ENCODE measurements around the gene FABP6.
"Not testable (repeated sequence)": the region's sequence is repeated elsewhere in the genome, so short reads cannot be mapped to it uniquely, and the experiment has no call there.

The FABP6 gene

DNA sequence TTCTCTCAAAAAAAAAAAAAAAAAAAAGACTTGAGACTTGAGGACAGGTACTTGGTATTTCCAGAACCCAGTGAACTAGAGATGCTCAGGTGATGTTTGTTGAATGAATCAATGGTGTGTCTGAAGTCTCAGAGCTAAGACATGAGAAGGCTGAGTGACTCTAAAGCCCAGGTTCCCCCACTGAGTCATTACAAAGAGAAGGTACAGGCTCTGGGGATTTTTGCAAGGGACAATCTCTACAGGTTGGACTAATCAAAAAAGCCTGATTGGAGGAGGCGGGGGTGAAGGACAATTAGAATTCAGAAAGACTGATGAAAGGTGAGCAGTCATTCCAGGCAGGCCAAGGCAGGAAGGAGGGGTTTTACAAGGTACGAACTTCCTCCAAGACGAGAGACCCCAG lies 8.2 kb upstream of the FABP6 start:
- no peak for DNase-seq (ENCODE audit: low read depth in 2 of 2)

GRCh38 chr5:160227012-160227411 lies 2.3 kb upstream of the FABP6 start:
- no peak for DNase-seq (ENCODE audit: low read depth in 2 of 2)

- no peak for DNase-seq (ENCODE audit: low read depth in 2 of 2)
Observed at GRCh38 chr5:160230686-160231527, 1.6 kb downstream of the FABP6 start.

DNA sequence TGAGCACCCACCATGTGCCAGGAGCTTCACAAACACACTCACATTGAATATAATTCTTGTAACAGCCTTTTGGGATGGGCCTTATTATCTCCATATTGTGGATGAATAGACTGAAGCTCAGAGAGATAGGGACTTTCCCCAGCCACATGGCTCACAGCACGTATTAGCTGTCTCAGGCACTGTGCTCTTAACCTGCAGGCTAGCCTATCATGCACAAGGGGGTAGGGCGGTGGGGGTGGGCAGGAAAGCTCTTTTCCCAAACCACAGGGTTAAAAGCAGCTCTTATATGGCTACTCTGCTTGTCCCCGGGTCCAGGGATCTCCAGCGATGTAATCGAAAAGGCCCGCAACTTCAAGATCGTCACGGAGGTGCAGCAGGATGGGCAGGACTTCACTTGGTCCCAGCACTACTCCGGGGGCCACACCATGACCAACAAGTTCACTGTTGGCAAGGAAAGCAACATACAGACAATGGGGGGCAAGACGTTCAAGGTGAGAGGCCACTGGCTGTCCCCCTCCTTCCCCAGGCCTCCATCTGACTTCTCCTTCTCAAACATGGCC lies 2.6 kb downstream of the FABP6 start:
- no peak for DNase-seq (ENCODE audit: low read depth in 2 of 2)

GRCh38 chr5:160233215-160233614 lies 3.9 kb downstream of the FABP6 start:
- no peak for DNase-seq (ENCODE audit: low read depth in 2 of 2)

- no peak for DNase-seq (ENCODE audit: low read depth in 2 of 2)
Observed at GRCh38 chr5:160235731-160236130, 6.4 kb downstream of the FABP6 start.

GRCh38 chr5:160237571-160238093 lies 8.3 kb downstream of the FABP6 start:
- no peak for DNase-seq (ENCODE audit: low read depth in 2 of 2)

- DNase-seq (ENCODE audit: low read depth in 2 of 2) = no peak
Observed at GRCh38 chr5:160240350-160240749, 11.0 kb downstream of the FABP6 start.

DNA sequence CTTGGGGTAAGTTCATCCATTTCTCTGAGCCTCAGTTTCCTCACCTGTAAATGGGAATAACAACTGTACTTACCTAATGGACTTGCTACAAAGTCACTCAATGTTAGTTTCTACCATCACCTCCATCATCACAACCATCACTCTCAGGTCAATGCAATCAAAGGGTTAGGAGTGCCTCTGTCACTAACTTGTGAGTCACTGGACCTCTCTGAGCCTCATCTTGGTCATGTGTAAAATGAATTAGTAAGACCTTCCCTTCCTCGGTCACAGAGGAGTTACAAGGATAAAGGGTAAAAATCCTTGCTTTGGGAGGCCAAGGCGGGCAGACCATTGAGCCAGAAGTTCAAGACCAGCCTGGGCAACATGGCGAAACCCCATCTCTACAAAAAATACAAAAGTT lies 12.8 kb downstream of the FABP6 start:
- no peak for DNase-seq (ENCODE audit: low read depth in 2 of 2)

DNA sequence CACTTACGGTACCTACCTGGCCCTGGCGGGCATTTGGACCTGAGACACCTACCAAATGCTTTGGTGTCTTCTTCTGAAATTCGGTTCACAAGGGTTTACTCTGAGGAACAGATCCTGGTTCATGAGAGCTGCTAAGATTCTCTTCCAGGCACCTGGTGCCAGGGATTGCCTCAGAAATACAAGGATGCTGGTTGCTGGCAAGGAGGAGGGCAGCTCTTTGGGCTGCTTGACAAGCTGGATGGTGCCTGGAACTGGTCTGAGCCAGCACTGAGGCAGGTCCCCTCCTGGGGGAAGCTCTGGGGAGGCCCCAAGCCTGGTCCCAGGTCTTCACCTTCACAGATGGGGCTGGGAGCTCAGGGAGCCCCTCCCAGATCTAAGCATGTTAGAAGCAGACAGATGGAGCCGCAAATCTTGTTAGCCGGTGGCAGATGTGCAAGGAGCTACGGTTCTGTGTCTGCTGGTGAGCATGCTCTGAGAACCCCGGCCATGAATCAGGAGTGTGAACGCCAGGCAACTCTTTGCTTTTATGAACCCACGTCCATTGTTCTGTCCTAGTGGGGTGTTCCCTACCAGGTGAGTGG lies 16.3 kb downstream of the FABP6 start:
- no peak for DNase-seq (ENCODE audit: low read depth in 2 of 2)

GRCh38 chr5:160249570-160249969 lies 20.3 kb downstream of the FABP6 start:
- not testable (repeated sequence) for DNase-seq (ENCODE audit: low read depth in 2 of 2)

- no peak for DNase-seq (ENCODE audit: low read depth in 2 of 2)
Observed at GRCh38 chr5:160250226-160250625, 20.9 kb downstream of the FABP6 start.

DNA sequence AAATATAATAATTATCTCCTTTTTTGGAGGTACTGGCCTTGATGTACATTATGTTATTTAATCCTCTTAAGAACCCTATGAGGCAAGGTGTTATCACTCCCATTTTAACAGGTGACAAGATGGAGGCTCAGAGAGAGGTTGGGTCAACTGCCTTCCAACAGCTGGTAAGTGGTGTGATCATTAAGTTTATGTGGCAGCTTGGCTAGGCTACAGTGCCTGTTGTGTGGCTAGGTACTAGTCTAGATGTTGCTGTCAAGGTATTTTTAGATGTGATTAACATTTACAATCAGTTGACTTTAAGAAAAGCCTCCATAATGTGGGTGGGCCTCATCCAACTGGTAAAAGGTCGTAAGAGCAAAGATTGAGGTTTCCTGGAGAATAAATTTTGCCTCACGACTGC lies 21.5 kb downstream of the FABP6 start:
- no peak for DNase-seq (ENCODE audit: low read depth in 2 of 2)

GRCh38 chr5:160251406-160252155 lies 22.3 kb downstream of the FABP6 start:
- no peak for DNase-seq (ENCODE audit: low read depth in 2 of 2)

DNA sequence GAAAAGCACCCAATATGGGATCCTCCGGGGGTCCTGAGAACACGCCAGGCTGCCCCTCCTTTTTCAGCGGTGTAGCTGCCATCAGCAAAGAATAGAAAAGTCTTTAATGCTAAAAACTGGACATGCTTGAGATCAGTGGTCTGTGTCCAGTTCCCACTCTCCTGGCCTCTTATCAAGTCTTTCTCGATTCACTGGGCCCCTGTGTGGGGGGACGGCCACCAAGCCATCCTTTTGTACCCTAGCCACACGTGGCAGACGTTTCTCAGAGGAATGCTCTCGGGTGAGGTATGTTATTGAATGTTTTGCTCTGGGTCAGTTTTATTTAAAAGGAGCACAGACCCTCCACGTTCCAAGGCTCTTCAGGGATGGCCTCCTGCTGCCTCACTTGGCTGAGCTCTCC lies 23.6 kb downstream of the FABP6 start:
- DNase-seq (ENCODE audit: low read depth in 2 of 2) = no peak

- no peak for DNase-seq (ENCODE audit: low read depth in 2 of 2)
Observed at GRCh38 chr5:160253441-160253840, 24.1 kb downstream of the FABP6 start.

DNA sequence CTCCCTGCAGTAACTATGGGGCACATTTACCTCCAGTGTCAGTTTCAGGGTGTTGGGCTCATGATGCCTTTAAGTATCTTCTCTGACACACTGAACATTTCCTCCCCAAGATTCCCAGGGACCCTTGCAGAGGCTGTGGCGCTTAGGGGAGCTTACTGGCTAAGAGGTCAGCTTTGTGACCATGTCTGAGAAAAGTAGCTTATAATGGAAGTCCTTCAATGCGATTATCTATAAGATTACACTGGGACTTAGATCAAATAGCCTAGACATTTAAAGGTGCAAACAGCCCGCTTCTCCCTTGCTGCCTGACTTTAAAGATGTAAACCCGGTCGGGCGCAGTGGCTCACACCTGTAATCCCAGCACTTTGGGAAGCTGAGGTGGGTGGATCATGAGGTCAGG lies 25.4 kb downstream of the FABP6 start:
- DNase-seq (ENCODE audit: low read depth in 2 of 2) = no peak

DNA sequence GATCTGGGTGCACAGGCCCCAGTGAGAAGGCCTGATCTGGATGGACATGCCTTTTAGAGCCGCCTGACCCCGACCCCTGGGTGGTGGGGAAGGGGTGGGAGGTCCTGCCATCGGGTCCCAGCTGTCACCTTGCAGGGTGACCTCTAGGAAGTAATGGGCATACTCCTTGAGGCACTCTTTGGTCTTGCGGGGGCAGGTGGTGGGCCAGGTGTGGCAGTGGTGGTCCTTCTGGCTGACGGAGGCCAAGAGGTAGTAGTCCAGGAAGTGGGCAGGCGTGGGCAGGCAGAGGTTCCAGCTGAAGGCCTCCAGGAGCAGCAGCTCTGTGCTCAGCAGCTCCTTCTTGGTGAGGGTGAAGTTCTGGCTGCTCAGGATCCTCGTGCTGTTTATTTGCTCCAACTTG lies 30.0 kb downstream of the FABP6 start:
- no peak for DNase-seq (ENCODE audit: low read depth in 2 of 2)

GRCh38 chr5:160260006-160260775 lies 30.9 kb downstream of the FABP6 start:
- no peak for DNase-seq (ENCODE audit: low read depth in 2 of 2)

DNA sequence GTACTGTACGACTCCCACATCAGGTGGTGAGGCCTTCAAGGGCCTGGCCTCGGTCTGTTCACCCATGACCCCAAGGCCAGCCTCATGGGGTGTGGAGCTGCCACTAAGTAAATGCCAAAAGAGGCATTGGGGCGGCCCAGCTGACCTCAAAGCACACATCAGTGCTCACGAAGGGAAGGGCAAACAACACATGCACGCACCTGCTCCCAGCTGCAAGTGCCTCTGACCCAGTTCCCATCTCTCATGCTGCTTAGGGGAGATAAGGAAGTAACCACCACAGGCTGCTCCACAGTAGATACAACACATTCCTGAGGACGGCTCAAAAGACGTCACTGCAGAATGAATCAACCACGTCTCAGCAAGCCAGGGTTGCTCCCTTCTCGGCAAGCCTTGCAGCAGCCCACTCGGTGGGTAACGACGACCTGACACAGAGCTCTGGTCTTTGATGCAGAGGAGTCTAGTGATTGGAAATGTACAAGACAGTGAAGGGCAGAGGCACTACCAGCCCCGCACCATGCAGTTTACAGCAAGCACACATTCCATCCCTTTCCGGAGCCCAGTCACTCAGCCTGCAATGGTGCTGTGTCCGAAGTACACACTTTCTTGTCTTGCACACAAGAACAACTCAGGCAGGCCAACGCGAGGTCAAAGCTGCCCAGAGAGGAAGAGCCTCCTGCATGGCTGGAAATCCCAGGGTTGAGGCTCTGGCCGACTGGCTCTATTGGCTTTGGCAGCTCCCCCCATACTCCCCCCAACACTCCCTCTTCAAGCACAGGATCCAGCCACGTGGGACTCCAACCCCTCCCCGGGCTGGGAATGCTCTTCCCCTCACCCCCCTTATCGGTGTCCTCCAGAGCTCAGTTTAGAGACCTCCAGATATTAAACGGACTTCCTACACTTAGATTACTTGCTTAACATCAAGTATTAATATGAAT lies 31.8 kb downstream of the FABP6 start:
- DNase-seq (ENCODE audit: low read depth in 2 of 2) = no peak
